Measurements from ENCODE around the gene AP3B1.

- TF ChIP-seq CTCF (IDR thresholded peaks at IDR 0.05) (no peak), POLR2A (IDR thresholded peaks at IDR 0.05) (no peak), POLR2AphosphoS5 (IDR thresholded peaks at IDR 0.05) (no peak)
These were observed 293.3 kb downstream of the AP3B1 start for GRCh38 chr5:78001197-78001596.
